HG03064 (cell line): ENCODE data around the gene CDH10.

Experiments
- ATAC-seq: cut with Tn5 transposase; IDR thresholded peaks from one replicate; pipeline ENCODE4 v1.9.1; 2021; ENCODE audit warnings: low read depth; ENCODE audit not compliant: unreplicated experiment

The CDH10 gene

GRCh38 chr5:24644761-24645160, at the start of gene CDH10:
Gene CDH10, minus strand, starts transcription at chr5:24644978. Its CDS starts 51,488 bp downstream, at chr5:24593490.
- ATAC-seq = no peak

GRCh38 chr5:24693609-24694008, 48.8 kb upstream of the CDH10 start:
- no peak for ATAC-seq

- ATAC-seq = no peak
These were observed 46.3 kb upstream of the CDH10 start for GRCh38 chr5:24691074-24691473.

GRCh38 chr5:24681106-24681505, 36.3 kb upstream of the CDH10 start:
- no peak for ATAC-seq

- no peak for ATAC-seq
These were observed 23.3 kb upstream of the CDH10 start for GRCh38 chr5:24668050-24668449.

GRCh38 chr5:24649531-24649930, 4.8 kb upstream of the CDH10 start:
- ATAC-seq = no peak

- ATAC-seq = no peak
These were observed 2.1 kb upstream of the CDH10 start for GRCh38 chr5:24646915-24647314.

GRCh38 chr5:24645483-24645882, 705 bp upstream of the CDH10 start:
- no peak for ATAC-seq

GRCh38 chr5:24643880-24644279, 898 bp downstream of the CDH10 start:
- no peak for ATAC-seq

- ATAC-seq = no peak
These were observed 1.6 kb downstream of the CDH10 start for GRCh38 chr5:24643156-24643555.

- no peak for ATAC-seq
These were observed 2.8 kb downstream of the CDH10 start for GRCh38 chr5:24642022-24642421.

- no peak for ATAC-seq
These were observed 9.6 kb downstream of the CDH10 start for GRCh38 chr5:24635209-24635608.

- ATAC-seq = no peak
These were observed 11.0 kb downstream of the CDH10 start for GRCh38 chr5:24633715-24634325.

- no peak for ATAC-seq
These were observed 12.4 kb downstream of the CDH10 start for GRCh38 chr5:24632353-24632752.

GRCh38 chr5:24630918-24631317, 13.9 kb downstream of the CDH10 start:
- no peak for ATAC-seq

GRCh38 chr5:24629798-24630197, 15.0 kb downstream of the CDH10 start:
- ATAC-seq = no peak

GRCh38 chr5:24624872-24625271, 19.9 kb downstream of the CDH10 start:
- no peak for ATAC-seq

- ATAC-seq = no peak
These were observed 21.2 kb downstream of the CDH10 start for GRCh38 chr5:24623624-24624023.

- no peak for ATAC-seq
These were observed 21.7 kb downstream of the CDH10 start for GRCh38 chr5:24623031-24623430.

GRCh38 chr5:24621792-24622191, 23.0 kb downstream of the CDH10 start:
- ATAC-seq = no peak

- no peak for ATAC-seq
These were observed 28.2 kb downstream of the CDH10 start for GRCh38 chr5:24616566-24616965.

- no peak for ATAC-seq
These were observed 29.6 kb downstream of the CDH10 start for GRCh38 chr5:24615159-24615558.

GRCh38 chr5:24609706-24610105, 35.1 kb downstream of the CDH10 start:
- no peak for ATAC-seq
